GM18499 (cell line): ENCODE results near the gene TMEM239.

Experiments
- ATAC-seq: cut with Tn5 transposase; IDR thresholded peaks from one replicate; pipeline ENCODE4 v1.9.1; 2021; ENCODE audit warnings: moderate number of reproducible peaks; ENCODE audit not compliant: insufficient read depth, unreplicated experiment

TMEM239 gene

DNA sequence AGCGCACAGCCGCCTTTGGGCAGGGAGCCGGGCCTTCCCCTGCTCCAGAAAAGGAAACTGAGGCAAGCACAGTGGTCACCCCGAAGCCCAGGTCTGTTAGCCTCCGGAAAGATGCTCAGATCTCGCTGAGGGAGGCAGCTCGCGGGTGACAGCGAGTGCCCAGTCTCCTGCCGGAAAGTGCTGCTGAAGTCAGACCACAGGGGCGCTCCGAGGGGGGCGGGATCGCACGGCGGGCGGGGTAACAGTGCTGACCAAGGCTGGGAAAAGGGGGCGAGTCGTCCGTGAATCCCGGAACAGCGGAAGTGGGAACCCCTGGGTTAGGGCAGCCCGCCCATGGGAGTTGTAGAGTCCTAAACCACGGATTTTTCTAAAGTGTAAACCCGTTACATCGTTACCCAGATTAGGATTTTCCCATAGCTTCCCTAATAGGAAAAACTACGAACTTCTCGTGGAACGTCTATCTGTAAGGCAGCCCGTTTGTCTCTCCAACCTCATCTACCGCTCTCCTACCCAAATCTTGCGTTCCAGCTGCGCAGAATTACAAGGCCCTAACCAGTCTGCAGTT, 24.9 kb downstream of the TMEM239 start:
- ATAC-seq, result peak; percentile 13

DNA sequence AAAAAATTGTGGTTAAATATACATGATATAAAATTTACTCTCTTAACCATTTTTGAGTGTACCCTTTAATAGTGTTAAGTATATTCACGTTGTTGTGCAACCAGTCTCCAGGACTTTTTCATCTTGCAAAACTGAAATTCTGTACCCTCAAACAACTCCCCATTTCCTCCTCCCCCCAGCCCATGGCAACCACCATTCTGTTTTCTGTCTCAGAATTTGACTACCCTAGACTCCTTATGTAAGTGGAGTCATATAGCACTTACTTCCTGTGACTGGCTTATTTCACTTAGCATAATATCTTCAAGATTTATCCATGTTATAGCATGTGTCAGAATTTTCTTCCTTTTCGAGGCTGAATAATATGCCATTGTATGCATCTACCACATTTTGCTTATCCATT, 29.4 kb downstream of the TMEM239 start:
- ATAC-seq, result no peak

DNA sequence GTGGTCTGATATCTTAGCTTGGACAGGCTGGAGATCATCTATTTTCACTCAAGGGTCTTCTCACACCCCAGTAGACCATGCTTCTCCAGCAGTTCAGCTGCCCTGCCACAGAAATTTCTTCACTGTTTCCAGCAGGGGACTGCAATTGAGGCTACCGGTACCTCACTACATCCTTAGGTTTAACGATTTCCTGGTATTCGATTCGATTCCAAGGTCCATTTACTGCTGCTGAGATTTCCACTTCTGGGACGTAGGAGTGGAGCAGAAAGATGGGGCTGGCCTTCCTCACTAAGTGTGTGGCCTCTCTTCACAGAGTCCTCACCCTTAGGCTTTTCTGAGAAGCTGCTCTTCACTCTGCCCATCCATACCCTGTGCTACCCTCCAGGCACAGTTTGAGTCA, 30.5 kb downstream of the TMEM239 start:
- no peak for ATAC-seq

DNA sequence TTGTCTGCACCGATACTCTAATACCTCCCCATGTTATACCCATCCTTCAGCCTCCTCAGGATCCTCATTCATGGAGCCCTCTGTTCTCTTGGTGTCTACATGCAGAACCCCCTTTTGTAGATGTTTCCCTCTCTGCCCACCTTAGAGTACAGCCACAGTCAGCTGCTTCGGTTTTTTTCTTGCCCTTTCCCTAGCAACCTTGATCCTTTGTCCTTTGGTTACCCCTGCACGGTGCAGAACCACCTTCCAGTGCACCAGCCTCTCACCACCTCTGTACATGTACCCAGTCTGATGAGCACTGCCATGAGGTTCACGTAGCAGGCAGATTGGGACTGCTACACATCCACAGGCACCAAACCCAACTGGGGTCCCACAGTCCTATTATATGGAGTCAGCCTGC, 31.6 kb downstream of the TMEM239 start:
- no peak for ATAC-seq

DNA sequence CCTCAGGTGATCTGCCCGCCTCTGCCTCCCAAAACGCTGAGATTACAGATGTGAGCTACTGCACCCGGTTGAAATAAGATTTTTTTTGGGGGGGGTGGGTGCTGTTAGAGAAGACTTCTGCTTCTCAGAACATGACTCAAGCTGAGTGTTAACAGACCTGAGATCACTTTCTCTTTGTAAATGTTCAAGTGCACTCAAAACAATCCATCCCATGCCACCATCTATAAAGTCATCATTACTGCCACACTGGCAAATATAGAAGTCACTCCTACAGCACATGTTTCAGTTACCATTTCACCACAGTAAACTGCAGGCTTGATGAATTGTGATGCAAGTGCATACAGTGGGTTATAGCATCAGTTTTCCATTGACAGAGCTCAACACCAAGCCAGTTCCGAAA, 33.4 kb downstream of the TMEM239 start:
- ATAC-seq, result no peak

DNA sequence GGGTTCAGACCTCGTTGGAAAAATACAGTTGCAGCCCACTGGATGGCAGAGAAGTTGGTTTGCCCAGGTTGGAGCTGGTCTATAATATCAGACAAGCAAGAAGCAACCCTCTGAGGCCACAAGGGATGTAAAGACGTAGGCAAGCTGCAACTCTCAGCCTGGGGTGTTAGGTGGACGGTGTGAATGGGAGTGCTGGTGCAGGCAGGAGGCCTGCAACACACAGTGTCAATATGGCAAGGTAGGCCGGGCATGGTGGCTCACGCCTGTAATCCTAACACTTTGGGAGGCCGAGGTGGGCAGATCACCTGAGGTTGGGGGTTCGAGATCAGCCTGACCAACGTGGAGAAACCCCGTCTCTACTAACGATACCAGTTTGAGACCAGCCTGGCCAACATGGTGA, 34.9 kb downstream of the TMEM239 start:
- ATAC-seq, result no peak

DNA sequence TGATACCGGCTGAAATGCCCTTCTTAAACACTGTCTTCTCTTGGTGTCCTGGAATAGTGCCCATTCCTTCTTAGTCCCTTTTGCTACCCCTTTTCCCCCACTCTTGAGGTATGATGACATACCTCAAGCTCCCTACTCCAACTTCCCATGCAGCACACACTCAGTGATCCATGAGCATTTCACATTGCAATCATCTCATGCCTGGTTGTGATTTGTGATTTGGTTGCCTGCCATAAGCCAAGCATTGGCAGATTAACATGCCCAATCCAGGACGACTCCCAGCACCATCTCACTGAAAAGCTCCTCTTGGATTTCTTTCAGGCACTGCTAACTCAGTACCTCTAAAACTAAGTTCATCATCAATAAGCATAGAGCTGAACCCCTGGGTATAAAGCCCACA, 42.4 kb downstream of the TMEM239 start:
- ATAC-seq, result no peak

DNA sequence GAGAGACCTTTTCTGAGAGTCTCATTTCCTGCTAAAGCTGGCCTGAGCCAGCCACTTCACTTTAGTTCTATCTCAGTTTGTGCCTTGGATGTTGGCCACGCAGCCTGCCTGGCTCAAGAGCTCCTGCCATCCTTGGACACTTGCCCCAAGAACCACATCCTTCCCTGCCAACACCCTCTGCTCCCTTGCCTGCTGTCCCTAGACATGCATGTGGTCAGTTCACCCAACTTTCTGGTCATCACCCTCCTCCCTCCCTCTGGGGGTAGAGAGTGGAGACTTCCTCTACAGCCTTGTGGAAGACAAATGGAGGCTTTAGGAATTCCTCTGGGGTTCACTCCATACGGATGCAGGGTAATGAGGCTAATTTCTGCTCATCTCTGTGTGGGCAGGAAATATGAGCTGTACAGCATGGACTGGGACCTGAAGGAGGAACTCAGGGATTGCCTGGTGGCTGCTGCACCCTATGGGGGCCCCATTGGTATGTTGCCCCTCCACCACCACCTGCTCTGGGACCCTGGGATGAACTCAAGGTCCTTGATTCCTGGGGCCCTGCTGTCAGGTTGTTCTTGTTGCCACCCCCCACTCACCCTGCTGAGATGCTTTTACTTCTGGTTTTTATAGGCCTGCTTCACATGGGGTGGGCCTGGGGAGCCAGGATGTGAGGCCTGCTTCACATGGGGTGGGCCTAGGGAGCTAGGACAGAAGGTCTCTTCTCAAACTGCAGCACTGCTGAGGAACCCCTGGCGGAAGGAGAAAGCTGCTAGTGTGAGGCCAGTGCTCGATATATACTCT, 43.4 kb downstream of the TMEM239 start:
- no peak for ATAC-seq

DNA sequence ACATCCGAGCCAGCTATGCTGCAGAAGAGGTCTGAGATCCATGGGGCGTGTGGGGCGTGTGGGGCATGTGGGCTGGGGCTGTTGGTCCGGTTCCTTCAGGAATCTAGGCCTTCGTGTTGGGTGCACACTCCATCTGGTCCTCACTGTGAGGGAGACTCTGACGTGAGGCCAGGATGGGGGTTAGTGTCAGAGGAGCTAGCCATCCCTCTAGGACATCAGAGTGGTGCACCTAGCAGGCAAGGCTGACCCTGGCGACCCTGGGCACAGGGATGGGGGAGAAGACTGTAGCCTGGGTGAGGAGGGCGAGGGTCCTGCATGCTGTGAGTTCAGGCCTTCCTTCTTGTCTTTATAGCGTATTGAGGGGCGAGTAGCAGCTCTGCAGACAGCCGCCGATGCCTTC, 48.5 kb downstream of the TMEM239 start:
- no peak for ATAC-seq

DNA sequence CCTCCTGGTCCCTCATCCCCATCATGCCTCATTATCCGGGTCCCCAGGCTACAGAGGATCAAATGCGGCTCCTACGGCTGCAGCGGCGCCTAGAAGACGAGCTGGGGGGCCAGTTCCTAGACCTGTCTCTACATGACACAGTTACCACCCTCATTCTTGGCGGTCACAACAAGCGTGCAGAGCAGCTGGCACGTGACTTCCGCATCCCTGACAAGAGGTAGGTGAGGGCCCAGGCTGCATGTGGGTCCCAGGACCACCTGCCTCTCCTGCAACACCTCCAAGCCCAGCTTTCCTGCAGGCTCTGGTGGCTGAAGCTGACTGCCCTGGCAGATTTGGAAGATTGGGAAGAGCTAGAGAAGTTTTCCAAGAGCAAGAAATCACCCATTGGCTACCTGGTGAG, 48.9 kb downstream of the TMEM239 start:
- ATAC-seq, result no peak

DNA sequence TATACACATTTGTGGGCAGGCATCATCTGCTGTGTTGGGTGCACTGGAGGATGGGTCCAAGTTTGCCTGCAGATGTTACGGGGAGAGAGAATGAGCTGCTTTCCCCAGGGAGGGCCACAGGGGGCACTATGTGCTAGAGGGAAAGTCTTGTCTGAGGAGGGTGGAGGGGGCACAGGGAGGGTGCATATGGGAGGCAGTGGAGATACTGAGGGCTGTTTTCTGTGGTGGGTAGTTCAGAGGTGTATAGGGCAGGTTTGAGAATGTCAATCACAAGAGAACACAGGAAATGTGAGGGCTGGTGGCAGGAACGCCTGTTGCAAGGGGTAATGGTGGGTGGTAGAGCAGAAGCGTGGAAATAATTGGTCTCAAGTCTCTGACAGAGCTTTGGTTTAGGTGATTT, 49.5 kb downstream of the TMEM239 start:
- no peak for ATAC-seq

DNA sequence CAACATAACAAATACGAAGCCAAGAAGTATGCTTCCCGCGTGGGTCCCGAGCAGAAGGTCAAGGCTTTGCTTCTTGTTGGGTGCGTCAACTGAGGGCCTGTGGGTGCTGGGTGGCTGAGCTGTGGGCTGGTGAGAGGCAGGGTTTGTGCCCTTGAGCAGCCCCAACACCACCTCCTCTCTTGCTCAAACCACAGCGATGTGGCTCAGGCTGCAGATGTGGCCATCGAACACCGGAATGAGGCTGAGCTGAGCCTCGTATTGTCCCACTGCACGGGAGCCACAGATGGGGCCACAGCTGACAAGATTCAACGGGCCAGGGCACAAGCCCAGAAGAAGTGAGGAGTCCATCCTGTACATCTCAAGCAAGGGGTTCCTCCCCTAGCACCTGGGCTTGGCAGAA, 50.1 kb downstream of the TMEM239 start:
- ATAC-seq, result no peak

DNA sequence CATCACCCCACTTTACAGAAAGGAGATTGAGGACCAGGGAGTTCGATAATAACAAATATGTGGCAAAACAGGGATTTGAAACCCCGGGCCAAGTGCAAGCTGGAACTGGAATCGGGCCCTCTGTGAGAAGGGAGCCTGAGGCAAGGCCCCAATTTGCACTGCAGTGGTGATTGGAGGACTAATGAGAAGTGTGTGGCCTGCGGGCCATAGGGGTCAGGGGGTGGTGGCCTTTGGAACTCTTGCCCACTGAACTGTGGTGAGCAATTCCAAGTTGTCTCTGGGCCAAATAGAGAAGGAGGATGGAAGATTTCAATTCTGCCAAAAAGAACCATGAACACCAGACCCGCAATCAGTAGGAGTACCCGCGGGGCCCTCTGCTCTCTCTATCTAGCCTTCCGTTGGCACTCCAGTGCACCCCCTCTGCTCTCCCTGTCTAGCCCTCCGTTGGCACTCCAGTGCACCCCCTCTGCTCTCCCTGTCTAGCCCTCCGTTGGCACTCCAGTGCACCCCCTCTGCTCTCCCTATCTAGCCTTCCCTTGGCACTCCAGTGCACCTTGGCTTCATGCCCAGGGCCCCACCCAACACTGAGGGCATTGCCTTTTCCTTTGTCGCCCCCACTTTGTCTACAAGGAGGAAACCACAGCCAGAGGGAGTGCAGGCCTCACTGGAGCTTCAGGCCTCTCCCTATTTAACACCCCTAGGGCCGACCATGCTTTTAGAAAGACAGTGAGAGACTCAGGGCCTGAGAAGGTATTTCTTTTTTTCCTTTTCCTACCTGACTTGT, 51.1 kb downstream of the TMEM239 start:
- ATAC-seq, result no peak
